UCSD-AML1 (cell line): Measurements from ENCODE around the gene DTNBP1.

Experiments used
- DNase-seq: peaks from one replicate; lab custom pipeline; 2025; ENCODE audit not compliant: unreplicated experiment; lab: John Stamatoyannopoulos, UW

The DTNBP1 gene

GRCh38 chr6:15517600-15517999 is 145.2 kb downstream of the DTNBP1 start:
- DNase-seq, result no peak

- no peak for DNase-seq
Measured at GRCh38 chr6:15516923-15517560, 145.8 kb downstream of the DTNBP1 start.

GRCh38 chr6:15516378-15516777 is 146.4 kb downstream of the DTNBP1 start:
- DNase-seq, result no peak

GRCh38 chr6:15515660-15516375 is 147.0 kb downstream of the DTNBP1 start:
- no peak for DNase-seq

- DNase-seq, result no peak
Measured at GRCh38 chr6:15515226-15515625, 147.6 kb downstream of the DTNBP1 start.

GRCh38 chr6:15513801-15514711 is 148.8 kb downstream of the DTNBP1 start:
- no peak for DNase-seq

GRCh38 chr6:15513131-15513771 is 149.6 kb downstream of the DTNBP1 start:
- DNase-seq, result no peak

GRCh38 chr6:15512721-15513120 is 150.1 kb downstream of the DTNBP1 start:
- DNase-seq, result no peak

- DNase-seq, result no peak
Measured at GRCh38 chr6:15512126-15512525, 150.7 kb downstream of the DTNBP1 start.

GRCh38 chr6:15511248-15512125 is 151.3 kb downstream of the DTNBP1 start:
- DNase-seq, result no peak

GRCh38 chr6:15510536-15511247 is 152.1 kb downstream of the DTNBP1 start:
- DNase-seq, result no peak

GRCh38 chr6:15510121-15510520 is 152.7 kb downstream of the DTNBP1 start:
- no peak for DNase-seq

GRCh38 chr6:15509335-15509933 is 153.4 kb downstream of the DTNBP1 start:
- no peak for DNase-seq

- no peak for DNase-seq
Measured at GRCh38 chr6:15508931-15509330, 153.9 kb downstream of the DTNBP1 start.

- DNase-seq, result no peak
Measured at GRCh38 chr6:15508441-15508871, 154.4 kb downstream of the DTNBP1 start.

- DNase-seq, result no peak
Measured at GRCh38 chr6:15507746-15508145, 155.1 kb downstream of the DTNBP1 start.

GRCh38 chr6:15507221-15507620 is 155.6 kb downstream of the DTNBP1 start:
- DNase-seq, result no peak

- DNase-seq, result no peak
Measured at GRCh38 chr6:15506066-15506465, 156.8 kb downstream of the DTNBP1 start.

GRCh38 chr6:15505463-15505918 is 157.3 kb downstream of the DTNBP1 start:
- DNase-seq, result no peak
